Daoy (cell line): Measurements from ENCODE around the gene PLCD3. TPM values are rescaled to one million over a fixed set of nuclear protein-coding genes. Genes with fewer than 3 reads are reported as not detected.
"Not testable (repeated sequence)": the region's sequence is repeated elsewhere in the genome, so short reads cannot be mapped to it uniquely, and the experiment has no call there.

Source experiments
- DNase-seq: peaks from one replicate; pipeline ENCODE4 v3.0.0-alpha.2; 2015; ENCODE audit warnings: low read depth
- total RNA-seq: library from RNA; depleted of rRNA; stranded (reverse); fragments of >200 nt; shearing (Covaris generic); gene quantifications from 2 replicates; pipeline ENCODE4 v1.2.3, GENCODE V29; 2014

PLCD3 gene
- total RNA-seq, 1 experiment from 2014 or later = 8.7 TPM

DNA sequence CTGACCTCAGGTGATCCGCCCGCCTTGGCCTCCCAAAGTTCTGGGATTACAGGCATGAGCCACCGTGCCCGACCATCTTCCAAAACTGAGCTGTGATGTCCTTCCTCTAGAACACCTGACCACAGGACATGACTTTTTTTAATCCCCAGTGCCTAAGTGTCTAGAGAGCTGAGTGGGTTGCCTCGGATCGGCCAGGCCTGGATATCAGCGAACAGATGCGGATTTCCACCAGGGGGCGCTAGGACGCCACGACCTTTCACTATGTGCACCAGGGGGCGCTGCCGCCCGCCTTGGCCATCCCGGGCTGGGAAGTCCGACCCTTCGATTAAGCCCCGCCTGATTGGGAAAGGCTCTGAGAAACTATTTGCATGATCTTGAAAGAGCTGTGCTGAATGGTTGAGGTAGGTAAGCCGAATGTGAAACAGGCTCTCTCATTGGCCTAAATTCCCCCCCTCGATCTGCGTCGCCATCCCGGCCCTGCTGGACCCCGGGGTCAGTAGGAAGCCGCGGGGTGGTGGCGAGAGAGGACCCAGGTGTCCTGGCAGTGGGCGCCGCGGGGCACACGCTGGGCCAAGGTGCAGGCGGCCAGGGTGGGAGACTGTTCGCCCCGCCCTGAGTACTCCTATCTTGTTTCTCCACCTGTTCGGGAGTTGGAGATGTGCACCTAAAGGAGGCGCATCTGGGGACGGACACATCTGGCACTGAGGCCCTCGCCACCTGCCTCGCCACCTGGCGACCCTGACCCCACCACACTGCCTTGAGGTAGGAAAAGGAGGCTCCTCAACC, 3.1 kb upstream of the PLCD3 start, which contains the start of gene ACBD4:
ACBD4 (plus strand) TSS at position 496 of the 786 bp plus-strand sequence. CDS start 458 bp downstream, outside the sequence.
- peak; percentile 96 for DNase-seq

DNA sequence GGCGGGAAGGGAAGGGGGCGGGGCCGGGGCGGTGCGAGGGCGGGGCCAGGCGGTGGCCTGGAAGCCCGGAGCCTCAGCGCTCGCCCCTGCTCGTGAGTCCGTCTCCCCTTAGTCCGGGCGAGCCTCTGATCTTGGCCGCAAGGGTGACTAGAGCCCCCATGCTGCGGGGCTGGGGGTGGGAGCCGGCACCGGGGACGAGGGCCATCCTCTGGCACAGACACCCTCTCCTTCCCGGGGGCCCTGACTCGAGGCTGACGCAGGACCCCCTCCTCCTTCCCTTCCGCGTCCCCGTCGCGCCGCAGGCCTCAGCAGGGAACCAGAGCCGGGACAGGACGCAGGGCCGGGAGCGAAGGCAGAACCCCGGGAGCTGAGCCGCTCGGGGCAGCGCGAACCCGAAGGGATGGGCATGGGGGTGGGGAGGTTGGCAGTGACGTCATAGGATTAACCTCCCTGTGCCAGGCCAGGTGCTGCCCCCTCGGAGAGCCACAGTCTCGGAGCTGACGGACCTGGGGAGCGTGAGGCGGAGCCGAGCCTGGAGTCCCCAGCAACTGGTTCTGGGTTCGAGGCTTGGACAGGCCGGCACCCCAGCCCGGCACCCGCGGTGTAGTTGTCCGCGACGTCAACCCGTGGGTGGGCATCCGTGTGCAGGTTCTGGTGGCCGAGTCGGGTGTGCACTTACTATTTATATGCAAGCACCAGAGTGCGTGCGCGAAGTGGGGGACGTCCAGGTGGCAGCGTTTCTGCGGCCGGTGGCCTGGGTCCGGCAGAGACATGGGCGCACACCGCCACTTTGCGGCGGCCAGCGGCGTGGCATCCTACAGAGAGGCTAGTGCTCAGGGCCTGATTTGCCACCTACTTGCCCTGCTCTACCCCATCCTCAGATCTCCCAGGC, 503 bp upstream of the PLCD3 start:
- DNase-seq = peak; percentile 88

DNA sequence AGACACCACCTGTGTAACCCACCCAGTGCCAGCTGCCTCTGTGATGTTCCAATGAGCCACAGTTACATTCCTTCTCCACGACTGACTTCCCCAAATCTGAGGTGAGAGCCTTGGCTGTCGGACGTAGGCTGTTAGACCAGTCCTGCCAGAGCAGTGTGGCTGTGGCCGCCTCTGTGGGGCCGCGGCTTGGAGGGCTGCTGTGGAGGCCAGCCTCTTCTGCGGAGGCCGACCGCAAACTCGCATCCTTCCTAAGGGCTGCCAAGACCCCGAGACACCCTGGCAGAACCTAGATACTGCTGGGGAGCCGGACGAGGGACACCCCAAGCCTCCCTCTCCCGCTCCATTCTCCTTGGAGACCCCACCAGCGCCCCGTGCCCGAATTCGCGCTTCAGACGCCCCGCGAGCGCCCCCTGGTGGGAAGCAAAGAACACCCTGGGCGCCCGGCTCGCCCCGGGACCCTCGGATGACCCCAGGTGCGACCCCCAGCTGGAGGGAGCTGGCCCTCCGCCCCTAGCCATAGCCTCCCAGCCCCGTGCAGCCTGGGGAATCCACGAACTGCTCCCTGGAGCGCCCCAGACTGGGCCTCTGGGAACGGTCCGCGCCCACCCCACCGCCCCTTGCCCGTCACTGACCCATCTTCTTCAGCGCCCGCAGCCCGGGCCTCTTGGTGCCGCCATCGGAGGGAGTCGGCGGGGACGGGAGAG, 547 bp downstream of the PLCD3 start:
- DNase-seq = peak; percentile 42

DNA sequence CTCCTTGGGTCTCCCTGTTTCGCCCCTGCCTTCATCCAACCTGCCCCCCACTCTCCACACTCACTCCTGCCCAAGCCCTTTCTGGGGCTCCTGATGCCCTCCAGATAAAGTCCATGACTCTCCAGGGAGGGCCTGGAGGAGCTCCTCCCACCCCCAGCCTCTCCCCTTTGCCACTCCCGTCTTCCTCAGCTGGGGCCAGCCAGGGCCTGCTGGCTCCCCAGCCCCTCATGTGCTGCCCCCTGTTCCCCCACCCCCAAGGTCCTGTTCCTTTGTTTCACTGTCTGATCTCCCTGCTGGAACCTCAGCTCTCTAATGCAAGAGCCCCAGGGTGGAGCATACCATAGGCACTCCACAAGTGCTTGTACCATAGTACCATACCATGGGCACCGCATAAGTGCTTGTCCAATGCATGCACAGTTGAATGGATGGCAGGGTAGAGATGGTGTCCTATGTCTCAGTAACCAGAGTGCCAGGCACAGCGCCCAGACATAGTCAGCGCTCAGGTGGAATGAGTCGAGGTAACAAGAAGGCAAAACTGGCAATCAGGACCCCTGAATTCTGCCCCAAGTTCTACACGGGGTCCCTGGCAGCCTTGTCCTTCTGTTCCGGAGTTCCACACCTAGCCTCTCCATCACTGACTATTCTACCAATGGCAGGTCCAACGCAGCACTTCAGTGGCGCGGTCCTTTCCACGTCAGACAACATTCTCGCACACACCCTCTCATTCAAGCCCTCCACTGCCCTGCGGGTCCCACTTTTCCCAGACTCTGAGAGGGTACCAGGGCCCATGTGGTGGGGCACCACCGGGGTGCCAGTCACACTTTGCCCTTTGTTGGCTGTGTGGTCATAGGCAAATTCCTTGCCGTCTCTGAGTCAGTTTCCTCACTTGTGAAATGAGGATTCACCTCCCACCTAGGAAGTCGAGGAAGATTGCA, 1.4 kb downstream of the PLCD3 start:
- no peak for DNase-seq

DNA sequence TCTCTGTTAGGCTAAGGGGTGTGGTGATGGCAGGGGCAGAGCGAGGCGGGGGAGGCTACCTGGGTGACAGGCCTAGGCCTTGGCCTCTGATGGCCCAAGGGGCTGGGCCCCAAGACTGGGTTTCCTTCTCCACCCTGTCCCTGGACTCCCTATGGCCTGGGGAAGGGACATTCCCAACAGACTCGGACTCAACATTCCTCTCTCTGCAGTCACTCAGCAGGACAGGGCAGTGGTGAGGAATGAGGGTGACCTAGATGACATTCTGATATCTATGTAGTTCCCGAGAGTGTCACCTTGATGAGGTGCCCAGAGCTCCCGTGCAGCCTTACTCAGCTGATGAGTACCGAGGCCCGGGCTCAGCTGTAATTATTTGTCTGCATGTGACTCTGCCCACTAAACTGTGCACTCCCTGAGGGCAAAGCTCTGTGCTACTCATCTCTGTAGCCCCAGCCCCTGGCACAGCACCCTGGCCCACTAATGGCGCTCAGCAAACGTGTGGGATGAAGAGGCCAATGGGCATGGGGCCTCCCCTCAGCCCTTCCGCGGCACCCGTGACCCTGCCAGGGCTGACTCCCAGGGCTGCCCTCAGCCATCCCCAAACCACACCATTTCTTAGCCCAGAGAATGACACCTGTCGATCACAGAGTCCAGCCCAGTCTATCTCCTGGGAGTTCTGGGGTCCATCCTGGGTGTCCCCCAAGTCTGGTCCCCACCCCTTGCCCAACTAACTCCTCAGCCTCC, 2.2 kb downstream of the PLCD3 start:
- DNase-seq = no peak

DNA sequence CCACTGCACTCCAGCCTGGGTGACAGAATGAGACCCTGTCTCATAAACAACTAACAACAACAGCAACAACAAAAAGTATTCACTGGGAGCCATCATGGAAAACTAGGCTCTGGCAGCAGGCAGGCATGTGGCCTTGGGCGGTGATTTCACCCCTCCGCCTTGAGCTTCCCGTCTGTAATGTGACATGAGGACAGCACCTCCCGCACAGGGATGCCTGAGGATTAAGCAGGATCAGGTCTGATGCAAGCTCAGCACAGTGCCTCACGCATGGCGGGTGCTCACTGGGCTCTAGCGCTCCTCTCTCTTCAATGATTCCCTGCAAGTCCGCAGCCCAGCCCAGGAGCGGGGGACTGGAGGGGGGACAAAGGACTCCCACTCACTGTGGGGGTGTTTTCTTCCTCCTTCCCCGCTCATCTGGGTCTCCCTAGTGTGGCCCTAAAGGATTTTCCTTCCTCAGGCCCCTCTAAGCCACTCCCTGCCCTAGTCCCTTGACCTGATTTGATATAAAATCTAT, 2.8 kb downstream of the PLCD3 start:
- no peak for DNase-seq

DNA sequence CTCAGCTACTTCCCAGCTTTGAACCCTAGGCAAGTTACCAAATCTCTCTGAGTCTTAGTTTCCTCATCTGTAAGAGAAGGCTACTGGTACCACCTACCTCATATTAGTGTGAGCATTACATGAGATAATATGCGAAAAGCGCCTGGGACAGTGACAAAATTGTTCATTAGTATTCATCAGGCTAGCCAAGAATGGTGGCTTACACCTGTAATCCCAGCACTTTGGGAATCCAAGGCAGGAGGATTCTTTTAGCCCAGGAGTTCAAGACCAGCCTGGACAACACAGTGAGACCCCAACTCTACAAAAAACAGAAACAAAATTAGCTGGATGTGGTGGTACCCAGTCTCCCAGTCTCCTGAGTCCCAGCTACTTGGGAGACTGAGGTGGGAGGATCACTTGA, 3.3 kb downstream of the PLCD3 start:
- DNase-seq = no peak

DNA sequence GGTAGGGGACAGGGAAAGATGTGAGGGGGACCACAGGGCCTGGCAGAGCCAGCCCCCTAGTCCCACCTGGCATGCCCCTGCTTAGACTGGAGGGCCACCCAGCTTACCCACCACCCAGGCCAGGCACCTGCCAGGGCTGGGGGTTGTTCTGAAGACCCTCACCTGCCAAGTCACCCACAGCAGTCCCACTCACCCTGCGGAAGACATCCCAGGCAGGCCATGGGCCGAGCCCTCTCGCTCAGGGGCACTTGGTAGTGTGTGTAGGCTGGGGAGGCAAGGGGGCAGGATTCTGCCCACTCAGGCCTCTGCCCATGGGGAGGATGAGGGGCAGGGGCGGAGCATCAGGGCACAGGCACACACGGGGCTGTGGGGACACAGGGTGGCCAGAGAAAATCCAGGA, 4.0 kb downstream of the PLCD3 start:
- DNase-seq = no peak

DNA sequence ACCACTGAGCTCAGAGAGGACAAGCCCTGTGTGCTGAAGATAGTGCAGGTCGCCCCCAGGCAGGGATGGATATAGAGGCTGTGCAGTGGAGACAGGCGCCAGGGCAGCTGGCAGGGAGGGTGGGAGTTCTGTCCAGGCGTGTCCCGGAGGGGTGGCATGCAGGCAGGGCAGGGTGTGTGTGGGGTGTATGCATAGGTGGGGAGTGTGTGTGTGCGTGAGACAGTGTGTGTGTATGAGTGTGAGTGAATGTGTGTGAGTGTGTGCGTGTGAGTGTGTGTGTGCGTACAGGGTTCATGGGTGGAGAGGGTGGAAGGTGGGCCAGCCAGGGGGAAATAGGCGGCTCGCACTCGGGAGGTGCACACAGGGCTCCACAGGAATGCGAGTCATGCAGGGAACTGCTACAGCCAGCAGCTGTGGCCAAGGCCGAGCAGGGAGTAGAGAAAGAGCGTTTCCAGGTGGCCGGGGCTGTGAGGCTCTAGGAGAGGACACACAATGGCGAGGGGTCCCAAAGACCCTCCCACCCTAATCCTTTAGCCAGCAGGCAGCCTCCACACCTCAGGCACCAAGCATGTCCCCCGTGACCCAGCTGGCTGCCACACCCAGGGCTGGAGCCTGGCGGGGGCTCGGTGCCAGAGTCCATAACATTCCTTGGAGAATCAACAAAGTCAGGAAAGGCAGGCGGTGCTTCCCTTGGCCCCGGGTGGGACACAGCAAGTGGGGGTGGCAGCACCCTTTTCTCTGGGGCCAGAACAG, 4.6 kb downstream of the PLCD3 start:
- no peak for DNase-seq

DNA sequence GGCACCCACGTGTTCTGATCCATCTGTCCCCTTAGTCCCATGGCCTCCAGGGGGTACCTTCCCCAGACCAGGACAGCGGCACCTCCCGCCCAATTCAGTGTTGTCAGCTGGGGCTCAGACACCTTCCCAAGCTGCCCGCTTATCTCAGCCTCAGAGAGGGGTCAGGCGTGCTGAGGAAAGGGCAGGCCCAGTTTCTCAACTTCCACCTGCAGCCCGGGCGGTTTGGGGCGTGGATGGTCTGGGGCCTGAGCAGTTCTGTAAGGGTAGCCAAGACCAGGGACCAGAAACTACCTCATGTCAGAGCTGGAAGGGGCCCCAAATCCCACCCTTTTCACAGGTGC, 5.1 kb downstream of the PLCD3 start:
- no peak for DNase-seq

DNA sequence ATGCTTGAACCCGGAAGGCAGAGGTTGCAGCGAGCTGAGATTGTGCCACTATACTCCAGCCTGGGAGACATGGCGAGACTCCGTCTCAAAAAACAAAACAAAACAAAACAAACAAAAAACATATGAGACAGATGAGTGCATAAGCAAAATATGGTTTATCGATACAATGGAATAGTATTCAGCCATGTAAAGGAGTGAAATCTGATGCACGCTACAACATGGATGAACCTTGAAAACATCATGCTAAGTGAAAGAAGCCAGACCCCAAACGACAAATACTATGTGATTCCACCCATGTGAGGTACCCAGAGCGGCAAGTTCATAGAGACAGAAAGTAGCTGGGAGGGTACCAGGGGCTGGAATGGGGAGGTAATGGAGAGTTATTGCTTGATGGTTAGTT, 6.8 kb downstream of the PLCD3 start:
- DNase-seq = no peak

DNA sequence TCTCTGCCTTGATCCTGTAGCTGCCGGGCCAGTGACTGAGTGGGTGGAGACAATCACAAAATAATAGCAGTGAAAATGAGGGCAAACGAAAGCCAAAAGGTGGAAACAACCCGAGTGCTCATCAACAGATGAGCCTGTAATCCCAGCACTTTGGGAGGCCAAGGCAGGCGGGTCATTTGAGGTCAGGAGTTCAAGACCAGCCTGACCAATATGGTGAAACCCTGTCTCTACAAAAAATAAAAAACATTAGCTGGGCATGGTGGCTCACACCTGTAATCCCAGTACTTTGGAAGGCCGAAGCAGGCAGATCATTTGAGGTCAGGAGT, 7.6 kb downstream of the PLCD3 start:
- not testable (repeated sequence) for DNase-seq

DNA sequence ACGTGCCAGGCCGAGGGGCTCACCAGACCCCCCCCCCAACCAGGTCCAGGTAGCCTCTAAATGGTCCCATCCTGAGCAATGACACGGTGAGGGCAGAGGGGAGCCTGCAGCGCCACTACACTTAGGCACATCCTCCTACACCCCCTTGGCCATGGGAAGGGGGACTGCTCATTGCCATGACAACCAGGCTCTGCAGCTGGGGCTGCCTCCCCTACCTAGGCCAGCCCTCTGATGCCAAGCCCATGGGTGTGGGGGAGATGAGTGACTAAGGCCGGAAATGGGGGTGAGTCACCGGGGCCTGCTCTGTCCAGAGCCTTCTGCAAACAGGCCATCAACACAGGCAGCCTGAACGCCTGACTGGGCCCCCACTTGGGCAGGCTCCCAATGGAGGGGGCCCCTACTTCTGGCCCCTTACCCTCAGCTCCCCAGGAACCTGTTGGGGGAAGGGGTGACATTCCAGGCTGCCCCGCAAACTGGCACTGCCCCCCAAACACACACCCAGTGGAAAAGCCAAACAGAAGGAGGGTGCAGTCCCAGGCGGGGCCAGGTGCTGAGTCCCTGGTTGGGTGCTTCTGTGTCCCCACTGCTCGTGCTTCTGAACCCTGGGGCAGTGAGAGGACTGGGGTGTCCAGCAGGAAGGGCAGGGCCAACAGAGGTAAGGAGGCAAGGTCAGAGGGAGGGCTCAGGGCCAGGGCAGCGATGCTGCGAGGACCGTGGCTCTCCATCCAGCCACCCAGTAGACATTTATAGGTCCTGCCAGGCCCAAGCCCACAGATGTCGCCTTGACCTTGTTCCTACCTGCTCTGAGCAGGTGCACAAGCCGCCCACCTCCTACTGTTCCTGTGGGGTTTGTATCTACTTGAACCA, 8.2 kb downstream of the PLCD3 start:
- DNase-seq = peak; percentile 96

DNA sequence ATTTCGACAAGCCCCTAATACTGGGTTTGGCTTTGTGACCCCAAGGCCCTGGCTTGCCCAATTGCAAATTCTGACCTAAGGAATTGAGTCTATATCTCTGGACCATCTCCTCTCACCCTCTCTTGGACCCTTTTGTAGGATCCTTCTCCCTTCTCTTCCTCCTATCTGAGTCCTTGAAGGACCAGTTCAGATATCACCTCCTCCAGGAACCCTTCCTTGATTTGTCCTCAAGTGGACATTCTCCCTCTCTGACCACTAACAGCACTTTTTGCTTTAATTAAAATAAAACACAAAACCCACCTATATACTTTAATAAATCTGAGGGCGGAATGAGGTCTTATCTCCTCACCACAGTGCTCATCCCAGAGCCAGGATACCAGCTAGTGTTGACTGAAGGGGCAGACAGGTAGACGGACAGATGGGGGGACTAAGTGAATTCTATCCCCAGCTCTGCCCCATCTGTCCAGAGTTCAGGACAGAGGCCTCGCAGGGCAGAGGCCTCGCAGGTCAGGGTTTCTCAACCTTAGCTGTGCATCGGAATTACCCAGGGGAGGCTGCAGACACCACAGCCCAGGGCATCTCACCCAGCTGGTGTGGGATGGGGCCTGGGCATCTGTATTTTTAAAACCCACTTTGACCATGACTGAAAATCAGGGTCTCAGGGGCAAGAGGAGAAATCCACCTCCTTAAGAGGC, 9.1 kb downstream of the PLCD3 start:
- DNase-seq = no peak

DNA sequence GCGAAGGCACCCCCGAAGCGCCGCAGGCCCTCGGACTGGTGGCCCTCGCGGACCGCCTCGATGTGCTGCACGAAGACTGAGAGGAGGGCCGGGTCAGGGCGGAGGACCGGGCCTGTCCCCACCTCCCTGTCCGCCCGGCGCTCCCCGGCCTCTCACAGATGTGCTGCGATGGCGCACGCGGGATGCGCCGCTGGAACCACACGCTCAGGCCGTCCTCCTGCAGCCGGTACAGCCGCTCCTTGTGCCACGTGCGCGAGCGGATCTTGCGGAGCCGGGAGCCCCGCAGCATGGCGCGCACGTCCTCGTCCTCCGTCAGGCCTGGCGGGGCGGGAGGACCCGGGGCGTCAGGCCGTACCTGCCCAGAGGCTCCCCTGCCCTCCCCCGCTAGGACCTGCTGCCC, 11.3 kb downstream of the PLCD3 start:
- DNase-seq = no peak

DNA sequence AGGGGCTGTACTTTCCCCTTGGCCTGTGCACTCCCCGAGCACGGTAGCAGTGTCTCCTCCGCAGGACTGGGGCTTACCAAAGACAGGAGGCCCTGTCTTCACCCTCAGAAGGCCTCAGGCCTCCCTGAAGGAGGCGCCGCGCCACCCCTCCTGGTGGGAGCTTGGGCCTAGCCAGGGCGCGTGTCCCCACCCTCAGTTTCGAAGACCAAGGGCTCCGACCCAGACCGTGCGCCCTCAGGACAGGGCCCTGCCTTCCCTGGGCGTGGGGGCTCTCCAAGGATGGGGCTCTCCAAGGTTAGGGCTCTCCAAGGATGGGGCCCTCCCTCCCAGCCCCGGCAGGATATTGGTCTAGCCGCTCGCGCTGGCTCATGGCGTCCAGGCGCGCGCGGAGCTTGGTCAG, 11.8 kb downstream of the PLCD3 start:
- DNase-seq = no peak

DNA sequence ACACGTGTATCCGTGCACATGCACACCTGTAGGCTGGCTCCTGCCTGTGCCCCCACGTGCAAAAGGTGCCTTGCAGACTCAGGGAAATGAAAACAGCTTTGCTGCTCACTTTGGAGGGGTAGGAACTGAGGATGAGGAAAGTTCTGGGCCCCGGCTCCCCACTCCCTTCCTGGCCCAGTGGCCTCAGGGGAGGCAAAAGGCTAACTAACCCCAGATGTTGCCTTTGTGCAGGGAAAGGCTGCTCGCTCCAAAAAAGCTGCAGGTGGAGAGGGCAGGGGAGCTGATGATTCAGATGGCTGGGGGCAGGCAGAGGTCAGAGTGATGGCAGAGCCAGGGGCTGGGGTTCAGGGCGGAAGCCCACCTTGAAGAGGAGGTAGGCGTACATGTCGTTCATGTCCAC, 12.4 kb downstream of the PLCD3 start:
- DNase-seq = no peak

DNA sequence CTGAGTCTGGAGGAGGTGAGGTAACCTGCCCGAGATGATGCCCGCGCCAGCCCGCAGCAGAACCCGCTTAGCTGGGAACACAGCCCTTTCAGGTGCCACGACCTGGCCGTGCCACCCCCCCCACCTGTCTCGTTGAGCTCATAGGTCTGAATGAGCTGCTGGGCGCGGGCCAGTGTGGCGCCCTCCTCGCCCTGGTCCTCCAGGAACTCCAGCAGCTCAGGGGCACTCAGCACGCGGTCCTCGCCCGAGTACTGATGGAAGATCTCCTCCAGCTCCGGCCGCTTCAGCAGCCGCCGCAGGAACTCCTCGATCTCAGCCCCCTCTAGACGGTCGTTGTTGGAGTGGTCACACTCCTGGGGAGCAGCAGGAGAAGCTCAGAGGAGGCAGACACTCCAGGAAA, 13.6 kb downstream of the PLCD3 start:
- DNase-seq = no peak
